GM21737 (cell line): ENCODE results near the gene DLX1.
A peak's percentile ranks its signal among the peaks of the same experiment; 100 is the strongest.
"Not testable (repeated sequence)": the region's sequence is repeated elsewhere in the genome, so short reads cannot be mapped to it uniquely, and the experiment has no call there.

Experiments used
- ATAC-seq: cut with Tn5 transposase; IDR thresholded peaks from one replicate; pipeline ENCODE4 v1.9.1; 2021; ENCODE audit warnings: mild to moderate bottlenecking, moderate library complexity; ENCODE audit not compliant: unreplicated experiment

DLX1 gene

DNA sequence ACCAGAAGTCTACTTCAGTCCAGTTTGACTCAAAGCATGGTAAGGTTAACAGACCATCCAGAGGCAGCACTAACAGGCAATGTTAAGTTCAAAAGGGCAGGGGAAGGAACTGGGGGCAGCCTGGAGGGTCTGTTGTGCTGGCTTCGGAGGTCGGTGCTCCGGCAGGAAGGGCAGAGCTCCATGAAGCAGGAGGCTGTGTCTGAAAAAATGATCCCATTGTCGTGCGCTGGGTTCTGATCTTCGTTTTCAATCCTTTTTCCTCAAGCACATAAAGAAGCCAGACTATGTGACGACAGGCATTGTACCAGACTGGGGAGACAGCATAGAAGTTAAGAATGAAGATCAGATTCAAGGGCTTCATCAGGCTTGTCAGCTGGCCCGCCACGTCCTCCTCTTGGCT is 21.9 kb upstream of the DLX1 start:
- ATAC-seq: no peak

DNA sequence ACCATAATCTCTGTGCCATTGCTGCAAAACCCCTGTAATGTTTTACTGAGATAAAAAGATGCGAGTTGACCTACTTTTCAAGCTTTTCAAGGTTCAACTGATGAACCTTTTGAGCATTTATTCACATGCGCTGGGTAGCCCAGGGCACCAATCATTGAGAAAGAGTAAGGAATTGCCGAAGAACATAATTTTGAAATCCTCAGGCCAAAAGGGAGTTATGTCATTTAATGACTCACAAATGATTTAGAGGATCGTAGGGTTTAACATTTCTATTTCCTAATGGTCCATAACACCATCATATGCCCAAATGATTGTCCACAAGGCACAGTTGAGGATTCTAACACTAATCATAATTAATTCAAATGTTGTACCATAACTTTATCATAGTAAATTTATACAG is 20.2 kb upstream of the DLX1 start:
- ATAC-seq: no peak

DNA sequence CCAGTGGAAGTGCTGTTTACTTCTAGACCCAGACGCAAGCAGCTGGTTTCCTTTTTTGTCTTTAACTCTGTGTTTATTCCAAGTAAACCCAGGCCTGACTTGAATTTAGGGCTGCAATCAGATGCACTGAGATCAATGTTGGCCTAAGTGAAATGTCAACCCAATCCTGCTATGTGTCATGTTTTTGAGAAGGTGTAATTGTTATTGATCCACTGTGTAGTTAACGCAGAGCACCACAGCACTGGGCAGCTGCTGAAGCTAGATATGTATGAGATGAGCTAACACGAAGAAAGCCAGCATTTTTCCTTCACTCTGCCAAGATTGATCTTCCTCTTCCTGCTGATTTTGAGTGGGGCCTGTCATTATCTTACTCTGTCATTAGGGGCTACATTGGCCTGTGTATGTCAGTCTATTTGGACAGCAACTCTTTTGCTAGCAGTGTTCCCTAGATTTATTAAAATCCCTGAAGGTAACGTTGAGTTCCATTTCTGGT is 18.9 kb upstream of the DLX1 start:
- no peak for ATAC-seq

DNA sequence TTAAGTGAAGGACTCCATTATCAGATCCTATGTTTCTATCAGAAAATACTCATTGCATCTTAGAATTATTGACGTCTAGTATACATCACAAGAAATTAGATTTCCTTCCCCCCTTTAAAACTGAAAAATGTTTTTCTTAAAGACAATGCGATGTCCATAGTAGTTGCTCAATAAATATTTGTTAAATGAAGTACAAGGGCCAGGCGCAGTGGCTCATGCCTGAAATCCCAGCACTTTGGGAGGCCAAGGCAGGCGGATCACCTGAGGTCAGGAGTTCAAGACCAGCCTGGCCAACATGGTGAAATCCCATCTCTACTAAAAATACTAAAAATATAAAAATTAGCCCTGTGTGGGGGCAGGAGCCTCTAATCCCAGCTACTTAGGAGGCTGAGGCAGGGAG is 17.4 kb upstream of the DLX1 start:
- ATAC-seq: not testable (repeated sequence)

DNA sequence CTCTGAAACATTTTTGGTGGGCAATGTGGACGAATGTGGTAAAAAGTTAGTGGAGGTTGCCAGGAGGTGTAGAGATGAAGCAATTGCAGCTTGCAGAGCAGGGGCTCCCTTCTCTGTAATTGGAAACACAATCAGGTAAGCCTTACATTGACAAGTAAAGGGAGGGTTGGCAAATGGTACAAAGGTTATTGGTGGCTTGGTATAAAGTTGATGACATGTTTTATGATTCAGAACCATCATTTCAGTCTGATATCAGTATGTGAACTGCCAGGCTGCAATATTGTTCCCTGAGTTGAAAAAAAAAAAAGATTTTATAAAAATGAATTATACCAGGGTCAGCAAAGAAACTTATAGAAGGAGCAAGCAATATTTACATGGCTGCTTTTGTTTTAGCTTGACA is 14.4 kb upstream of the DLX1 start:
- no peak for ATAC-seq

DNA sequence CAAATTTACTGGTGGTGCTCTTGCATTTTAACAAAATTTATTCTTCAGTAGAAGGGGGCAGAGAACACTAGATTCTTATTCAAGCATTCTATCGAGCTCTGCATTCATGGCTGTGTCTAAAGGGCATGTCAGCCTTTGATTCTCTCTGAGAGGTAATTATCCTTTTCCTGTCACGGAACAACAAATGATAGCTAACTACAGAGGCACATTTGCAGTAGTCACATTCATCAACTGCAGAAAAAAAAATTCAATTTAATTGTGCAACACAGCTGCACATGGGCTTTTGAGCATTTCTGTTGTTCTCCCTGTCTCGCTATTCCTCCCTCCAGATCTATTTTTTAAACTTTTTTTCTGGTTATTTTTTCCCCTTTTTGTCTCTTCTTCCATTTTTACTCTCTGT is 13.0 kb upstream of the DLX1 start:
- ATAC-seq: no peak

DNA sequence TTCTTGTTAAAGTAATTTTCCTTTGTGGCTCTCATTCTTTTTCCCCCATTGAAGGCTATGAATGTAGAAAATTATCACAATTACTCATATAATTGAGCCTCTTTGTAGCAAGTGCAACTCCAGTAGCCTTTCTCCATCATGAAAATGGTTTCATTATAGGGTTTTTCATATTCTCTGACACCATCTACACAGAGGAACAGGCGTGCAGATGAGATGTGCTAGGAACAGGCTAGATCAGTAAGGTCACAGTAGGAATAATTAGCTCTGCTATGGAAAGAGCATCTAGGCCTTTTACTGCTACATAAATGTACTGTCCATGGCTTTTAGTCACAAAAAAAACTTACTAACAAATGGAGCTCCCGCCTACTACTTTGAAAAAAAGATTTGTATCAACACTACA is 12.6 kb upstream of the DLX1 start:
- no peak for ATAC-seq

DNA sequence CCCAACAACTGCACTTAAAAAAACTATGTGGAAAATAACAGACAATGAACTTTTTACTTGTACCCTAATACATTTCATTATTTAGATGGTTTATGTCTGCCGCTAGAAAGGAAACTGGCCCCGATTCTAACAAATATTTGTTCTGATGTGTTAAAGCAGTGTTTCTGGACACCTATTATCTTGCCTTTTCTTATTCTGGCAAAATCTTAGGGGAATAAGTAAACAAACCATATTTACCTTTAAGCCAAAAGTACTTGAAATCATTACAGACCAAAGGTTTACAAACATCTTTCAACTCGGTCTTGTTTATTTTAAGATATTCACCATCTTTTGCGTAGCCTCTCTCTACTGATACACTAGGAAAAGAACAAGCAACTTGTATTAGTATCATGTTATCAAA is 11.8 kb upstream of the DLX1 start:
- no peak for ATAC-seq

DNA sequence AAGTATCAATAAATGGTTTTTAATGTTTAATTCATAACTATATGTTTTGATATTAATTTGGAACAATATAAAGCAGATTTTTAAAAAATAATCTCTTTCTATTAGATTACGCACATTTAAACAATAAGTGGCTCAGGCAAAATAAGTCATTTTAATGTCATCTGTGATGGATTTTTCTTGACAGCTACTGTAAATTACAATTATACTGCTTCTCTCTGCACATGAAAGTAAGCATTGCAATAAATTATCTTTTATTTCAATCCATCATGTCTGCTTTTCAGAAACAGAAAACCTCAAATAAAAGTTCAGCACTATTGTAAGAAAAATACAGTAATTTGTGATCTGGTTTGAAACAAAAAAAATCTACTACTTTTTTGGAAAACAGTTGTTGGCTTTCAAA is 11.1 kb upstream of the DLX1 start:
- no peak for ATAC-seq

DNA sequence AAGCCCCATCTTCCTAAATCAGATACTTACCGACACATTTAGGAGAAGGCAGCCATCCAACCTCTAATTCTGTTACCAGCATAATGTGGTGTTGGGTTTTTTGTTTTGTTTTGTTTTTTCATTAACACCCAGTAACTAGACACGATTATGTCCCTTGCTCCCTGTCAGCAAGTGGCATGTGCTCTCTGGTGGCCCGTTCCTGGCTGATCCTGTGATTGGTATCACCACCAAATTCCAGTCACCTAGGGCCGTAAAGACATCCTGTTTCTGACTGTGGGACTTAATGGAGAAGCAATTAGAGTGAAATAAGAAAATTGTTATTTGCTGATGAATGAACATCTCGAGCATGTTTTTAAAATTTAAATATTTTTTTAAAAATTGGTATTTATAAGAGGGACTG is 5.9 kb upstream of the DLX1 start:
- ATAC-seq: no peak

DNA sequence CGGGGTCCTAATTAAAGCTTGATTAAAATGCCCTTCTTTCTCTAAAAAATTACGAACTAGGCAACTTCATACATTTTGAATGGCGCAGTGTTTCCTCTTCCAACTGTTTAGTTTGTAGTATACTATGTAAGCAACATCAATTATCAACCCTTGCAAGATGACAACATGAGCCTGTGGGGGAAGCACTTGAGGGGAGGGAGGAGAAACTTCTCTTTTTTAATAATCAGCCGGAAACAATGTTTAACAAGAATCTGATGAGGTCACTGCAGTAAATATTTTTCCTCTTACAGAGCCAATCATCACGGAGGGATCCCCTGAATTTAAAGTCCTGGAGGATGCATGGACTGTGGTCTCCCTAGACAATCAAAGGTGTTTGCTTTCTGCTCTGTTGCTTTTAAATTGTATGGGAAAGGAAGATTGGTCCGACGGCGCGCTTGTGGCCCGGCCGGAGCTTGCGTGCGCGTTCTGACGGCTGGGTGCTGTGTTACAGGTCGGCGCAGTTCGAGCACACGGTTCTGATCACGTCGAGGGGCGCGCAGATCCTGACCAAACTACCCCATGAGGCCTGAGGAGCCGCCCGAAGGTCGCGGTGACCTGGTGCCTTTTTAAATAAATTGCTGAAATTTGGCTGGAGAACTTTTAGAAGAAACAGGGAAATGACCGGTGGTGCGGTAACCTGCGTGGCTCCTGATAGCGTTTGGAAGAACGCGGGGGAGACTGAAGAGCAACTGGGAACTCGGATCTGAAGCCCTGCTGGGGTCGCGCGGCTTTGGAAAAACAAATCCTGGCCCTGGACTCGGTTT is 5.3 kb upstream of the DLX1 start:
- ATAC-seq: no peak

DNA sequence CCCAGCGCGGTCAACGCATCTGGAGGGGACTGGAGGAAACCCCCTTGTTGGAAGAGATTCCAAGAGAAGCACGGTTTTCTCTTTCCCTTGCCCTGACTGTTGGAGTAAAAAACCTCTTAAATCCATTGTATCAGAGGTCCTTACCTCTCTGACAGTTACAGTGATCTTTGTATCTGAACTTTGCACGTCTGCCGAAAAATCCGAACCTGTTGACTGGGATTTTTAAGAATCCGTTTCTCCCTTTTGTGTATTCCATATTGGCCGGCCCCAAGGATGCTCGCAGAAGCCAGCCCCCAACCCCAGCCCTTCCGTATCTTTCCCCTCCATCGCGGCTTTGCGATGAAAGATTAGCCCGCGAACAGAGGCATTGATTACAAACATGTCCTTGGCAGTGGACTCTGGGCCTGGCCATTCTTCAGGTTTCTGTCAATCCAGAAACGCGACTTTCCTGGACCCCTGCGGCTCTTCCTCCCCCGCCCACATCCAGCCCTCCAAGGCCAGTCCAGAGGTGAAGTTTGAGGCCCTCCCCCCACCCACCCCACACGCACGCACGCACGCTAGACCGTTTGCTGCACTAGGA is 4.6 kb upstream of the DLX1 start:
- ATAC-seq: no peak

DNA sequence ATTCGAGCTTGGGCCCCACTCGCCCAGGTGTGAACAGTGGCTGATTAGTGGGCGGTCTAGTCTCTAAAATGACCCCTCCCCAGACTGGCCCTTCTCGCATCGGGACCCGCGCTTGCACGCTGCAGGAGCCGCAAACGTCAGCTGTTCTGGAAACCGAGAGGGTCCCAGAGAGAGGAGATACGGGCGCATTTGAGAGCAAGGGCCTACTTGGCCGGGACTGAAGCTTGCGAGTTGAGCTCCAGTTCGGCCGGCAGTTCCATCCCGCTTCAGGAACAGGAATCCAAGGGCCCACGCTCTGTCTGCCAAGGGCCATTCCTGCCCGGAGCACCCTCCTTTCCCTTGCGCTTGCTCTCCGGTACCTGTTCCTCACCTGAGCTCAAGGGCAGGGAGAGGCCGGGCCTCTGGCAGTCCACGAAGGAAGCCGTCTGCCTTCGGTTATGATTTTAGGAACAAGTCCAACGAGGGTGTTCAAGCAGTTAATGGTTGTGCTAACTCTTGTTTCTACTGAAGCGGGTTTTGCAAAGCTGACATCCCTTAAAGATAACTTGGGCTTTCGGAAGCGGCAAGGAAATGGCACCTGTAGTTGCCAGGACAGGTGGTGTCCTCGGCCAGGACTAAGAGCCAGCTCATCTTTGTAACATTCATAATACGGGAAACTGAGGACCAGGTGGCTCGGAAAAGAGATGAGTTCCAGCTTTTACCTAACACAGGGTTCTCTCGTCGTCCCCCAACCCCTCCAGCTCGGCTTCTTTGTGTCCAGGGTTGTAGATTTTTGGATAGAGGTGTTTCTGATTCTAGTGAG is 3.9 kb upstream of the DLX1 start:
- ATAC-seq: no peak

DNA sequence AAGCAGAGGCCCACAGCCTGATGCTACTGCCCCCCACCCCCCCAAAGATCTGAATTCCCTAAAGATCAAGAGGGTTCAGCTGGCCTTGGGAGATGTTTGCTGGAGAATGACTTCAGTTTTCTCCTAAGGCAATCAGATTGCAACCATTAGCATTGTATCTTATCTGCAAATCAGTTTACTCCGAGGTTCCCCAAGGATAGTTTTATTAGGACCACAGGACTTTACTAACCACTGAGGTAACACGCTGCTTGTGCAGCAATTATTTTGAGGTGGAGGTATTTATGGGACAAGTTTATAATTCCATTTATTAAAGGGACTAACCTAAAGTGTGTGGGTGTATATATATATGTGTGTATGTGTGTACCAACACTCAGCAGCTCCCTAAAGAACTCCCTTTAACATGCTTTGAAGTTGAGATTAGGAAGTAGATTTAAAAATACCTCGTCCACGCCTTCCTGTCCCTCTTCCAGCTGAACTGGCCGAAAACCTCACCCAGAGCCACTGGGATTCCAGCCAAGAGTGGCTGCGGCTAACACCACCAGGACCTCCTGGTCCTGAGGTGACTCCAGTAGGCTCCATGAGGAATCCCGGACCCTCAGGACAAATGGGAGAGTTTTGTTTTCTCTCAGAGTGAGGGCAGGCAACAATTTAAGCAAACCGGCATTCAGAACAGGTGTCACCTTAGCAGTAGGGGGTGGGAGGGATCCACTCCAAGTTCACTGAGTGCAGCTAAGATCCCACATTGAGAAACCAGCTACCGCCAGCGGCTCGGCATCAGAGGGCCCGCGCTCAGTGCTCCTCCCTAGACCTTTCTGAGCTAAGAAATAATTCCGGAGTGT is 3.0 kb upstream of the DLX1 start:
- ATAC-seq: no peak

DNA sequence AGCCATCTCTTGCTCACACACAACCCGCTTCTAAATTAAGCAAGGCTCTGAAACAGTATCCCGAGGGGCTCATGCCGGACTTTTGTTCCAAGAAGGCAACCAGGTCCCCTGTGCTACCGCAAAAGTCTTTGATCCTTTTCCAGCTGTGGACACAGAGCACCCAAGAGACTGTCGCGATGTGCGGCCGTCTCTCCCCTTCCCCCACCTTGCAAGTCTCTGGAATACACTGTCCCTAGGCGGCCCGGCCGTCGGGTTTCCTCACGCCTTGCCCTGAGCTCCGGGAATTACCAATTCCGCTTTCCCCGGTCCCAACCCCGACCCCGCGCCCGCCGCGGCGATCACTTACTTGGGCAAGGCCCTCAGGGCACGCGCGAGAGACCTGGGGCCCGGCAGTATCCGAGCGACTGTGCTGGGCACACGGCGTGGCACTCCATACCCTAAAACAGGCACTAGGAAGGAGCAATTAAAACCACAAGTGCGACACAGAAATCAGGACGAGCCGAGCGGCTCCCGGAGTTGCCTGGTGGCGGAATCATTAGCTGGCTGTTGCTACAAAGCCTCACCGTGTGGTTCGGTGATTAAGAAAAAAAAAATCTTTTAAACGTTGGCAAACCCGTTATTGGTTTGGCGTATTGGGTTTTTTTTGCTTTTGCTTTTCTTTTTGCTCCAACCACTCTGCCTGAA is 2.2 kb upstream of the DLX1 start:
- no peak for ATAC-seq

DNA sequence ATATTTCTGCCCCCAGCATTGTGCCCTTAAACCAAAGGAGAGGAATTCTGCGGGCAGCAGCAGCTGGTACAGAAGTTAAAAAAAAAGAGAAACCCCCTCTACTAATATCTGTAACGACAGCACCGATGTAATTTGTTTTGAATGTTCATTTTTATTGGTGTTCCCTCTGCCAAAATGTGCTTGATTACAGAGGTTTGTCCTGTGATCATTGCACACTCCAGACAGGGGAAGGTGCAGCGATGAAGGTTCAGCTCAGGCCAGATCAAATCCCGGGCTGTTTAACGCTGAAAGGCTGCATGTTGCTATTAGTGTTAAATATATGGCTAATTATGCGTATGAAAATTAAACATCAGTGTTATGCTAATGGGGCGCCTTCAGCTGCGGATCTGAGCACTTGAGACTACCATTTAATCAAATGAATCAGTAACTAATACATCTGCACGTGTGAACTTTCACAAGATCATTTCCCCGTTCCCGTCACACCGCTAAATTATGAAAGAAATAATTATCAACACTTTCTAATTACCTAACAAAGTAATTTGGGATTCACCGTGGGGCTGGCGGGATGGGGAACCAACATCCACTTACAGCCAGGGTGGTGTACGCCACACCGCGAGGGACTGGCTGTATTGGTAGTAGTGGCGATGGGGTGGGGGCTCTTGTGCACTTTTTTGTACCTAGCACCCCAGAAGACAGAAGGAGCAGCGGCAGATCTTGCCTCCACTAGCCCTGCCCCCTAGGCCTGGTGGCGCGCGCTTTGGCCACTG is 1.5 kb upstream of the DLX1 start:
- ATAC-seq: no peak

DNA sequence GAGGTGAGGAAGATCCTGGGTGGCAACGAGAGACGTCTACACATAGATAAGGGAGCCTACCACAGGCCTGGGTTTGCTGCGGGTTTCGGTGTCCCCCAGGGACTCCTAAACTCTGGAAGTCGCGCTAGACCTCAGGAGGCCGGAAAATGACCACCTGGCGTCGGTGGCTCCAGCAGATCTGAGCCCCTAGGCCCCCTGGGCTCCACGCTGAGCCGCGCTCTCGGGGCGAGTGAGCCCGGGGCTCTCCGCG is 987 bp upstream of the DLX1 start:
- no peak for ATAC-seq

DNA sequence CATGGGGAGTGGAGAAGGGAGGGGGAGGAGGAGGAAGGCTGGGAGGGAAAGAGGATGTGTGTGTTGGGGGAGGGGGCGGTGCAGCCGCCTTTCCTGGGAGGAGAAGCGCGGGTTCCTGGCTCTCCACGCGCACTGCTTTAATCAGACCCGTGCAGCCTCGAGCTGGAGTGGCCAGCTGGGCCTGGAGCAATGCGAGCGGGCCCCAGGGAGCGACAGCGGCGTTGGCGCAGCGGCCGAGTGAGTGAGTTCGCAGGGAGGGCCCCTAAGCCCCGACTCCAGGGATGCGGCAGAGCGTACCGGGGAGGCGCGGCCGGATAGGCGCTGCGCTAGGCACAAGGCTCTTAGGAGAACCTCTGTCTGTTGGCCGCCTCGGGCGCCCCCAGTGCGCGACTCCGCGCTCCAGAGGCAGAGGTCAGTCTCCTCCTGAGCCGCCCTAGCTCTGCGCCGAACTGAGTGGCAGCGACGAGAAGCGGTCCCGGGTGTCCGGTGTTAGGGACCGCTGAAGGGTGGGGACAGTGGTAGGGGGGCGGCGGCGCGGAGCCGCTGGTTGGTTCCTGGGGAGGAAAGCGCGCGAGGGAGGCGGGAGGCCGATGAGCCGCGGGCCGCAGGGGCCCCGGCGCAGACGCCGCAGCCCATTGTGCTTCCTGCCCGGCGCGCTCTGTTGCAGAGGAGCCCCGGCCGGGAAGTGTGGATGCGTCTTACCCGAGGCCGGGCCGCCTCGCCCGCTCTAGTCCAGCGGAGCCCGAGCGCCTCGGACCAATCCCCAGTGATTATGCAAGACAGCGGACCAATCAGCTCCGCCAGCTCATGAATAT is 455 bp upstream of the DLX1 start:
- peak; percentile 76 for ATAC-seq
